Measurements from ENCODE around the gene USP9Y.

GRCh38 chrY:12749293-12749692, 48.3 kb downstream of the USP9Y start:
- TF ChIP-seq CTCF (IDR thresholded peaks at IDR 0.05; ENCODE audit: insufficient read depth, low read length, poor library complexity, severe bottlenecking) (no peak), EZH2phosphoT487 (conservative IDR thresholded peaks at IDR 0.05; ENCODE audit: low read length) (no peak)

All from SU-DHL-6 (cell line).